GM12891 (cell line): ENCODE measurements around the gene ZFHX3.

Experiments used
- DNase-seq: peaks from one replicate; pipeline ENCODE4 v3.0.0; 2011; ENCODE audit warnings: low spot score; ENCODE audit not compliant: insufficient read length
- FAIRE-seq: peaks from 2 replicates; lab custom pipeline; 2011; peaks lifted over from hg19 to GRCh38; lab: Jason Lieb, UNC
- PAX5 ChIP-seq: IDR thresholded peaks from 2 replicates; pipeline ENCODE4 v1.6.1; 2011; ENCODE audit warnings: low read length, moderate library complexity, mild to moderate bottlenecking; ENCODE audit not compliant: insufficient read depth, severe bottlenecking
- POLR2A ChIP-seq: IDR thresholded peaks from 2 replicates; pipeline ENCODE4 v1.6.1; 2011; ENCODE audit warnings: low read depth, low read length, control low read depth
- POLR2AphosphoS5 ChIP-seq: IDR thresholded peaks from 2 replicates; pipeline ENCODE4 v1.6.1; 2011; ENCODE audit warnings: low read depth, low read length, control low read depth
- POU2F2 ChIP-seq: IDR thresholded peaks from 2 replicates; pipeline ENCODE4 v1.6.1; 2011; ENCODE audit warnings: low read depth, mild to moderate bottlenecking, control low read depth, low read length, moderate library complexity
- SPI1 ChIP-seq: IDR thresholded peaks from 2 replicates; pipeline ENCODE4 v1.6.1; 2011; ENCODE audit warnings: low read depth, low read length, control low read depth
- TAF1 ChIP-seq: IDR thresholded peaks from 2 replicates; pipeline ENCODE4 v1.6.1; 2011; ENCODE audit warnings: low read depth, low read length, control low read depth

The ZFHX3 gene

GRCh38 chr16:72825912-72826621, 221.9 kb downstream of the ZFHX3 start:
- FAIRE-seq (no peak), DNase-seq (no peak)
- TF ChIP-seq TAF1 = no peak
- TF ChIP-seq SPI1 = no peak
- no peak for TF ChIP-seq POU2F2
- TF ChIP-seq POLR2A = no peak
- no peak for TF ChIP-seq PAX5
- TF ChIP-seq POLR2AphosphoS5 = no peak

- TF ChIP-seq TAF1 (no peak), SPI1 (no peak), PAX5 (no peak), POLR2A (no peak), POU2F2 (no peak), POLR2AphosphoS5 (no peak)
- no peak for FAIRE-seq
- DNase-seq = no peak
Observed at GRCh38 chr16:72824761-72825160, 223.2 kb downstream of the ZFHX3 start.

- FAIRE-seq = no peak
- TF ChIP-seq POU2F2 (no peak), POLR2AphosphoS5 (no peak), TAF1 (no peak), POLR2A (no peak), PAX5 (no peak), SPI1 (no peak)
- no peak for DNase-seq
Observed at GRCh38 chr16:72824027-72824426, 223.9 kb downstream of the ZFHX3 start.

GRCh38 chr16:72821185-72821950, 226.6 kb downstream of the ZFHX3 start:
- DNase-seq (no peak), FAIRE-seq (no peak)
- TF ChIP-seq TAF1 (no peak), PAX5 (no peak), SPI1 (no peak), POU2F2 (no peak), POLR2A (no peak), POLR2AphosphoS5 (no peak)

- DNase-seq (no peak), FAIRE-seq (no peak)
- no peak for TF ChIP-seq POLR2A
- no peak for TF ChIP-seq PAX5
- no peak for TF ChIP-seq SPI1
- TF ChIP-seq POU2F2 = no peak
- no peak for TF ChIP-seq POLR2AphosphoS5
- no peak for TF ChIP-seq TAF1
Observed at GRCh38 chr16:72819345-72819744, 228.6 kb downstream of the ZFHX3 start.

GRCh38 chr16:72818236-72818845, 229.6 kb downstream of the ZFHX3 start:
- FAIRE-seq (no peak), DNase-seq (no peak)
- no peak for TF ChIP-seq POU2F2
- no peak for TF ChIP-seq POLR2A
- no peak for TF ChIP-seq PAX5
- TF ChIP-seq POLR2AphosphoS5 = no peak

- no peak for DNase-seq
- no peak for FAIRE-seq
- no peak for TF ChIP-seq SPI1
- no peak for TF ChIP-seq PAX5
- no peak for TF ChIP-seq POU2F2
- no peak for TF ChIP-seq TAF1
- TF ChIP-seq POLR2AphosphoS5 = no peak
- TF ChIP-seq POLR2A = no peak
Observed at GRCh38 chr16:72815348-72816318, 232.3 kb downstream of the ZFHX3 start.

GRCh38 chr16:72814226-72814625, 233.7 kb downstream of the ZFHX3 start:
- TF ChIP-seq PAX5 (no peak), SPI1 (no peak), POLR2AphosphoS5 (no peak), POU2F2 (no peak), POLR2A (no peak), TAF1 (no peak)
- FAIRE-seq = no peak
- DNase-seq = no peak
